ENCODE data around the gene TRIM5.
"Not testable (repeated sequence)": the region's sequence is repeated elsewhere in the genome, so short reads cannot be mapped to it uniquely, and the experiment has no call there.

The TRIM5 gene

DNA sequence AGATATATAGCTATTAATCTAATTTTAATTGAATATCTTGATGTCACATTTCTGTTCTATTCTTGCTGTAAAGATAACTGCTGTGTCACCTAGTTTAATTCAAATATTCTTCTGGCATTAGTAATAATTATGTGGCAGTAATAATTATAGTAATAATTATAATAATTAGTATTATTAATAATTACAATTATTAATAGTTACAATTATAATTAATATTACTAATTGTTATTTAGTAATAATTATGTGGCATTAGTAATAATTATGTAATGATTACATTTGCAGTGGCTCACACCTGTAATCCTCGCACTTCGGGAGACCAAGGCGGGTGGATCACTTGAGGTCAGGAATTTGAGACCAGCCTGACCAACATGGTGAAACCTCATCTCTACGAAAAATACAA is 1.6 kb upstream of the TRIM5 start:
- DNase-seq: no peak

DNA sequence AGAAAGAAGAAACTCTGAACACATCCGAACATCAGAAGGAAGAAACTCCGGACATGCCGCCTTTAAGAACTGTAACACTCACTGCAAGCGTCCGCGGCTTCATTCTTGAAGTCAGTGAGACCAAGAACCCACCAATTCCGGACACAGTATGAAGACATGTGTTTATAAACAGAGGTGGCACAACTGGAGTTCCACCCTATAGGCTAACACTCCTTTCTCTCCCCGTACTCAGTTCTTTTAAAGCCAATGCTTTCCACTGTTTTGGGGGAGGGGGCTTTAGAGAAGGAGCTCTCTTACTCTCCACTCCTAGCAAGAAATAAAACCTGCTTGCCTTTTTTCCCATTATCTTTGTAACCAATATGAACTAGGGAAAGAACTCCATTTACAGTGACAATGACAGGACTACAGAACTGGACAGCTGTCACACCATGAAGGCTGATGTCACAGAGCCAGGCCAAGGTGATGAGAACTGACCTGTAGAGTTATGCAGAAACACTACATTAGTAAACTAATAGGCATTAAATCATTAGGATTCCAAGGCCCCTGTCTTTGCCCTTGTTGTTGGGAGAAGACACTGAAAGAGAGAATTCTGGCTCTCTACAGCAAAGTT is 733 bp downstream of the TRIM5 start:
- no peak for DNase-seq

GRCh38 chr11:5683620-5684019 is 1.3 kb downstream of the TRIM5 start:
- not testable (repeated sequence) for DNase-seq

- DNase-seq: not testable (repeated sequence)
Observed at GRCh38 chr11:5682890-5683441, 1.9 kb downstream of the TRIM5 start.

DNA sequence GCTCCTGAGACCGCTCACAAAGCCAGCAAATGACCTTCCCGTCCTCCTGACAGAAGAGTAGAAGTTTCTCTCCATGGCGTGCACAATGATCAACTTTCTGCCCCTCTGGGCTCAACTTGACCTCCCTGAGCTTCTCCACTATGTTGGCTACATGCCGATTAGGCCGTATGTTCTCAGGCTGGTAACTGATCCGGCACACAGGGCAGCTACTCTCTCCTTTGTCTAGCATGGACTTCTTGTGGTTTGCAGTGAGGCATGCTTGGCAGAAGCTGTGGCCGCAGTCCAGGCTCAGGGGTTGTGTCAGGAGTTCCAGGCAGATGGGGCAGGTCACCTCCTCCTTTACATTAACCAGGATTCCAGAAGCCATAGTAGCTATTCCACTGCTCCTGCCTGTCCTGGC is 5.1 kb downstream of the TRIM5 start:
- DNase-seq: no peak

- DNase-seq: no peak
Observed at GRCh38 chr11:5674391-5674790, 10.5 kb downstream of the TRIM5 start.

GRCh38 chr11:5671831-5672230 is 13.0 kb downstream of the TRIM5 start:
- DNase-seq: no peak

- DNase-seq: no peak
Observed at GRCh38 chr11:5666402-5666793, 18.5 kb downstream of the TRIM5 start.

GRCh38 chr11:5665746-5666401 is 19.0 kb downstream of the TRIM5 start:
- no peak for DNase-seq

DNA sequence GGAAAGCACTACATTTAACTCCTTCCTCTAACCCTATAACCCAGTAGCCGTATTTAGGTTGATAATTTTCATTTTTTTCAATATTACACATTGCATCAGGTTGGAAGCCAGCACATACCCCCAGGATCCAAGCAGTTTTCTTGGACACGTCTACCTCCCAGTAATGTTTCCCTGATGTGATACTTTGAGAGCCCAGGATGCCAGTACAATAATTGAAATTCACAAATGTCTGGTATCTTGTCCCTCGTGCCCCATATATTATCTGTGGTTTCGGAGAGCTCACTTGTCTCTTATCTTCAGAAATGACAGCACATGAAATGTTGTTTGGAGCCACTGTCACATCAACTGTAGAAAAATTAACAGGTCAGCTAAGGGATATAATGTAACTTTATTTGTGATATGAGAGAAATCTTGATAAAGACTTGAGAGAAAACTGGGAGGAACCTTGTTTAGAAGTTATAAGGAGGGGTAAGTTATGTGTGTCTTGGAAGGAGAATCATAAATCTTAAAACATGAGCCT is 19.8 kb downstream of the TRIM5 start:
- DNase-seq: no peak

DNA sequence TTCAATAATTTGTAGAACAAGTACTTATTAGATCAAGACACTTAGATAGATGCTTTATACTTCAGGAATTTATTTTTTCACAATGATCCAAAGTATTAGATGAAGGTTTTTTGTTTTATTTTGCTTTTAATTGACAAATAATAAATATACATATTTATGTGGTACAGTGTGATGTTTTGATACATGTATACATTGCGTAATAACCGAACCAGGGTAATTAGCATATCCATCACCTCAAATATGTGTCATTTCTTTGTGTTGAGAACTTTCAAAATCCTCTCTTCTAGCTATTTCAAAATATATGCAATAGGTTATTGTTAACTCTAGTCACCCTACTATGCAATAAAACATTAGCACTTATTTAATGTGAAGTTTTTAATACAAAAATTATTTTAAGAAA is 21.4 kb downstream of the TRIM5 start:
- DNase-seq: no peak

GRCh38 chr11:5658318-5658717 is 26.6 kb downstream of the TRIM5 start:
- no peak for DNase-seq

DNA sequence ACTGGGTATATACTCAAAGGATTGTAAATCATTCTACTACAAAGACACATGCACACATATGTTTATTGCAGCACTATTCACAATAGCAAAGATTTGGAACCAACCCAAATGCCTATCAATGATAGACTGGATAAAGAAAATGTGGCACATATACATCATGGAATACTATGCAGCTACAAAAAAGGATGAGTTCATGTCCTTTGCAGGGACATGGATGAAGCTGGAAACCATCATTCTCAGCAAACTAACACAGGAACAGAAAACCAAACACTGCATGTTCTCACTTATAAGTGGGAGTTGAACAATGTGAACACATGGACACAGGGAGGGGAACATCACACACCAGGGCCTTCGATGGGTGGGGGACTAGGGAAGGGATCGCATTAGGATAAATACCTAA is 27.9 kb downstream of the TRIM5 start:
- DNase-seq: not testable (repeated sequence)

DNA sequence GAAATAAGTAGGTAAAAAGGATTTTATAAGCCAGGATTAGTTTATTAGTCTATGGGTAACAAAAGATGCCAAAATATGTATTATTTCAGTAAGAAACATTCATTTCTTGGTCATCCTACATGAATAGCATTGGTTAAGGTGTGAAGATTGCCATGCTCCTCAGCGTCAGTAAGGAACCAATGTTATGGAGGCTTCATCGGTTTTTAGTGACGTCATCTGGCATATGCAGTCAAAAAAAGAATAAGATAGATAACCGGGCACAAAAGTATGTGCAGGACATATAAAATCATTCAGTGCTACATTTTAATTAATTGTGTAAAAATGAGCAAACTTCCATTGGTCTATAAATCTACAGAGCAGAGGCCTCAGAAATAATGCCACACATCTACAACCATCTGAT is 29.4 kb downstream of the TRIM5 start:
- no peak for DNase-seq

DNA sequence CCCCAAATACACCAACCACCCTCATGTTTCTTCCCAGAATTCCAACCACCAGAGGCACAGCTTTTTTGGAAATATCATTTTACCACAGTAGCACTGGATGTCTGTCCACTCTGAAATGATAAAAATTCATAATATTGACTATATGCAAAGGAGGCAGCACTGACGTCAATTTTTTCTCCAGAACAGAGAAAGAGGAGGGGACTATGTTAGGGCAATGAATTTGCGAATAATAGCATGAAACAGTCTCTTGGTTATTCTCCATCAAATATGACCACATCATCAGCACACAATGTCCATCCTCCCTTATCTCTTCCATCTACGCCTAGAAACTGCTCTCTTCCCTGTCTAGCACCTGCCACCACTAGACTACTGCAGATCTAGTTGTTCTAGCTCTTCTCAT is 38.7 kb downstream of the TRIM5 start:
- DNase-seq: no peak

GRCh38 chr11:5643585-5643984 is 41.3 kb downstream of the TRIM5 start:
- no peak for DNase-seq

DNA sequence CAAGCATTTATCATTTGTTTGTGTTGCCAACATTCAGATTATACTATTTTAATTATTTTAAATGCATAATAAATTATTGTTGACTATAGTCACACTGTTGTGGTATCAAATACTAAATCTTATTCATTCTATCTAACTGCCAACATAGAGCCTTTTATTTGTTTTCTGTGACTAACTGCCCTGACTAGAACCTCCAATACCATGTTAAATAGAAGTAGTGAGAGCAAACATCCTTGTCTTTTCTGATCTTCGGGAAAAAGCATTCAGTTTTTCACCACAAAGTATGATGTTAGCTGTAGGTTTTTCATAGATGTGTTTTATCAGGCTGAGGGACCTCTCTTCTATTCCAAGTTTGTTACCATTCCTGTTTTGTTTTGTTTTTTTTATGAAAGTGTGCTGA is 44.9 kb downstream of the TRIM5 start:
- no peak for DNase-seq

- DNase-seq: no peak
Observed at GRCh38 chr11:5631969-5632635, 52.8 kb downstream of the TRIM5 start.

GRCh38 chr11:5631417-5631816 is 53.5 kb downstream of the TRIM5 start:
- no peak for DNase-seq

DNA sequence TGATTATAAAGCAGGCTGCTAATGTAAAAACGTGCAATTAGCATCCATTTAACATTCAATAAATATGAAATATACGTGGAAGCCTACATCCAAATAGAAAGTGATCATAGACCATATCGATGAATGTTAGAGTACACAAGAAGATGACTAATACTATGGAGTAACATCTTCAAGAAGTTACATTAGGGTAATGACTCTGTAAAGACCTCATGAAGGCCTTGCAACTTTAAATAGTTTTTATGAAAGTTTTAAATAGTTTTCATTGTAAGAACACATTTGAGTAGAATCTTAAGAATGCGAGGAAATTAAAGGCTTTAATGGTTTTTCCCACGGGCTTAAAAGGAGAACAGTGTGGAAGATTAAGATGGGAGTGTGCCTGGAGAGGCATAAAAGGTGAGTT is 58.7 kb downstream of the TRIM5 start:
- no peak for DNase-seq

DNA sequence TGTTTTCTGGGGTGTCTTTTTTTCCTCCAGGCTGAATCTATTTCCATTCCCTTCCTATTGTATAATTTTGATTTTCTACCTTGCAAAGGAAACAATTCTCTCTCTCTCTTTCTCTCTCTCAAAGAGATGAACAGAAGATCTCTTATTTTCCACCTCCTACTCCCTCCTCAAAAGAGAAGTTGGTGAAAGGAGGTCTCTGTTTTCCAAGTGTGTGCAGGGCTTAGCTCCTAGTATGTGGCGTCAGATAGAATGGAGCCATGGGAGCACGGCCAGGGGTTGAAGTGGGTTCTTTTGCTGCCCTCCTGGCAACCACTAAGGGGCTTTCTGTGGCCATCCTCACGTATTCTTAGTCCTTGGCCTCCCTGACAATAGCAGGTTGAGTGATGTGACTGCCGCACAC is 59.6 kb downstream of the TRIM5 start:
- DNase-seq: no peak

DNA sequence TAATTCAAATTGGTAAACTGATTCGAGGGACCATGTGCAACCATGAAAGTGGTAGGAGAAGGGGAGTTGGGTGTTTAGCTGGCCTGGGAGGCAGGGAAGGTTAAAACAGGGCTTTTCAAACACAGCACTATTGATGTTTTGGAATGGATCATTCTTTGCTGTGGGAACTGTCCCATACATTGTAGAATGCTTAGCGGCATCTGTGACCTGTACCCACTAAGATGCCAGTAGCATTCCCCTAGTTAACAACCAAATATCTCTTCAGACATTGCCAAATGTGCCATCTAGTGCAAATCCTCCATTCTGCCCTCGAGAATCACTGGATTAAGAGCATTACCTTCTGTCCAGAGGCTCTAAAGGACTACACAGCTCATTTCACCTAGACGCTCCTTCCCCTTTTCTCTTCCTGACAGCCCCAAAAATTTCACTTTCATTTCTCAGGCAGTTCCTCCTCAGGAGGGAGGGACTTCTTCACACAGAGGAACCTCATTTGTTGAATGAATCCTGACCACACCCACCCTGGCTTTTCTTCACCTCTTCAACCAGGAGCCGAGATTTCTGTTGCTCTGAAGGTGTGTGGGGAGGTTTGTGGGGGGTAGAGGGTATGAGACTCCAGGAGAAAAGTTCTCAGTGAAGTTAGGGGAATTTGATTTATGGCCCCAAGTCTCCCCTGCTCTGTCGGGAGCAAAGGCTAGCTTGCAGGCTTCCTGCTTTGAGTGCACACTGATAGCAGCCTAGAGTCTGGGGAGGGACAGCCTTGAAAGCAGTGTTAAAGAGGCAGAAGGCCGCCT is 60.2 kb downstream of the TRIM5 start, which contains the start of gene TRIM34:
TSS of gene TRIM34 (plus strand) at position 513 of the 791 bp plus-strand sequence. CDS start 7,331 bp downstream, outside the sequence.
- peak; percentile 55 for DNase-seq

- DNase-seq: no peak
Observed at GRCh38 chr11:5622802-5623201, 62.1 kb downstream of the TRIM5 start.
